GM18951 (cell line): Measurements from ENCODE around the gene TFIP11.

Experiments
- POLR2A ChIP-seq: IDR thresholded peaks from 4 replicates; pipeline ENCODE4 v1.6.1; 2011; ENCODE audit warnings: mild to moderate bottlenecking; ENCODE audit not compliant: insufficient read length, insufficient read depth; ENCODE audit errors: extremely low read depth
- in situ Hi-C: fragments of 300-500 bp; cut with MboI; formaldehyde crosslinking; loops from one replicate; pipeline ENCODE4 v1.12.0; 2022; ENCODE audit warnings: low sequenced_read_pairs, mixed read lengths, inconsistent platforms; ENCODE audit not compliant: unreplicated experiment

TFIP11 gene

DNA sequence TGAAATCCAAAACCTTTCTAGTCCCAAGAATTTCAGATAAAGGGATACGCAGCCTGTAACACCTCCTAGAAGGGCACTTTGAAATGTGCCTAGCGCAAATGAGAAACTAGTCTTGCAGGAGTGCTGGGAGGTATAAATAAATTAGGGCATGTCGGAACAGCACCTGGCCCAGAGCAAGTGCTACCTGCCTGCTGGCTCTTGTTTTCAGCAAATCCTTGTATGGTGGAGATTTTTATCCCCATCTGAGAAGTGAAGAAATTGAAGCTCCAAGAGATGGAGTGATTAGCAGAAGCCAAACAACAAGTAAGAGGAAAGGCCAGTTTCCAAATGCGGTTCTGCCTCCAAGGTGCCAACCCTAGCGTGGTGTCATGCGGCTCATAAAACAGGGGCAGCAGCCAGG lies 36.7 kb upstream of the TFIP11 start:
- no peak for TF ChIP-seq POLR2A
- in situ Hi-C loops, result no loop called here

GRCh38 chr22:26548303-26548702 lies 36.0 kb upstream of the TFIP11 start:
- in situ Hi-C loops, result no loop called here
- TF ChIP-seq POLR2A, result no peak

DNA sequence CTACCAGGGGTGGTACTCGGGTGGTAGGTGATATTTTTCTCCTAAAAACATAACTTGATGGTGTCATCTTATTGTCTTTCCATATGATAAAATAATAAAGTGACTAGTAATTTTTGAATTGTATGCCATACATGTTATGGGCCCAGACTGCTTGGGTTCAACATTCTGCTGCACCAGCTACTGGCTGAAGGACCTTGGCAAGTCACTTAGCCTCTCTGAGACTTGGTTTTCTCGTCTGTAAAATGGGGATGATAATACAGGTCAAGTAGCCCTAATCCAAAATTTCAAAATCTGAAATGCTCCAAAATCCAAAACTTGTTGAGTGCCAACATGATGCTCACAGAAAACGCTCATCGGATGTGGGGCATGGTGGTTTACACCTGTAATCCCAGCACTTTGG lies 35.6 kb upstream of the TFIP11 start:
- in situ Hi-C loops, result no loop called here
- no peak for TF ChIP-seq POLR2A

- in situ Hi-C loops, result no loop called here
- no peak for TF ChIP-seq POLR2A
These were observed 35.2 kb upstream of the TFIP11 start for GRCh38 chr22:26547426-26547825.

GRCh38 chr22:26546282-26546681 lies 34.0 kb upstream of the TFIP11 start:
- TF ChIP-seq POLR2A, result no peak
- in situ Hi-C loops, result no loop called here

DNA sequence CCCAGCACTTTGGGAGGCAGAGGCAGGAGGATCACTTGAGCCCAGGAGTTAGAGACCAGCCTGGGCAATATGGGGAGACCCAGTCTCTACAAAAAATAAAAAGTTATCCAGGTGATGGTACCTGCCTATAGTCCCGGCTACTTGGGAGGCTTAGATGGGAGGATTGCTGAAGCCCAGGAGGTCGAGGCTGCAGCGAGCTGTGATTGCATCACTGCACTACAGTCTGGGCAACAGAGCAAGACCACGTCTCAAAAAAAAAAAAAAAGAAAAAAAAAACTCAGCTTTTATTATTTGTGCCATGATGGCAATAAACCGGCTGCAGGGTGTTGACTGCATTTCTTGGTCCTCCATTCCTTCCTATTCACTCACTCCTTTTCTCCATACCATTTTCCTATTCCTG lies 33.6 kb upstream of the TFIP11 start:
- no peak for TF ChIP-seq POLR2A
- in situ Hi-C loops, result no loop called here

DNA sequence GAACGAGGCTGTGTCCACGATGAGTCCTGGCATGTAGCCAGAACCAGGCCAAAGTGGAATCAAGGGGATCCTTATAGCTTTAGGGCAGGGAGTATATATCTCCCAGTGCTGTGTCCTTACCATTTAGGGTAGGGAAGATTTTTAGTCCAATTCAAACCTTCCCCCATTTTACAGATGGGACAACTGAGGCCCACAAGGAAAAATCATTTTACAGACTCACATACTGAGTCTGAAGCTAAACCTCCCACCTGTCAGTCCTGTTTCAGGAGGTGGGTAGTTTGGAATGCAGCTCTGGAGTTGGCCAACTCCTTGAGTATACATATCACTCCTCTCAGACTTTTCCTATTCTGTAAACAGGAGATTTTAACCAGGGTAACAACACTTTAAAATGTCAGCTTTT lies 33.1 kb upstream of the TFIP11 start:
- in situ Hi-C loops, result no loop called here
- no peak for TF ChIP-seq POLR2A

- no peak for TF ChIP-seq POLR2A
- in situ Hi-C loops, result no loop called here
These were observed 32.2 kb upstream of the TFIP11 start for GRCh38 chr22:26544489-26544888.

GRCh38 chr22:26542831-26543230 lies 30.6 kb upstream of the TFIP11 start:
- no peak for TF ChIP-seq POLR2A
- in situ Hi-C loops, result no loop called here

DNA sequence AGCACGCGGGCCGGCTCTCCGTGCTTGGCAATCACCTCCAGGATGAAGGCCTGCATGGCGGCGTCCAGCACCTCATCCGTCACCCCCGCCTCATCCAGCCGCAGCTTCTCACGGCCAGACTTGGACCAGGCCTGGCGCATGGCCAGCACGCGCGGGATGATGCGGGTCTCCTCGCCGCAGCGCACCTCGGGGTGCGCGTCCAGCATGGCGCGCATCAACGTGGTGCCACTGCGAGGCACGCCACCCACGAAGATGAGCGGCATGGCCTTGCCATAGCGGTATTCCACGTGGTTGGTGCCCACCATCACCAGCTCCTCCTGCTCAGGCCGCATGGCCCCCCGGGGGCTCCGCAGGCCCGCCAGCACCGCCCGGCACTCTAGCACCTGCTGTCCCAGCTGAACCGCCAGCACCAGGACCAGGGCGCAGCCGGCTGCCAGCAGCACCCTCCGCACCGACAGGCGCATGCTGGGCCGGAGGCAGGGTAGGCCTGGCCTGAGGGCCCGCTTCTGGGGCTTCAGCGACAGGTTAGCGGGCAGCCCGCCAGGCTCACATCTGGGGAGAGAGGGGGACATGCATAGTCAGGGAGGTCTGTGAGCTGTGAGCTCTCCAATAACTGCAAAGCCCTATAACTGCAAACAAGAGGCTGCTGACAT lies 29.0 kb upstream of the TFIP11 start:
- no peak for TF ChIP-seq POLR2A
- in situ Hi-C loops, result no loop called here

DNA sequence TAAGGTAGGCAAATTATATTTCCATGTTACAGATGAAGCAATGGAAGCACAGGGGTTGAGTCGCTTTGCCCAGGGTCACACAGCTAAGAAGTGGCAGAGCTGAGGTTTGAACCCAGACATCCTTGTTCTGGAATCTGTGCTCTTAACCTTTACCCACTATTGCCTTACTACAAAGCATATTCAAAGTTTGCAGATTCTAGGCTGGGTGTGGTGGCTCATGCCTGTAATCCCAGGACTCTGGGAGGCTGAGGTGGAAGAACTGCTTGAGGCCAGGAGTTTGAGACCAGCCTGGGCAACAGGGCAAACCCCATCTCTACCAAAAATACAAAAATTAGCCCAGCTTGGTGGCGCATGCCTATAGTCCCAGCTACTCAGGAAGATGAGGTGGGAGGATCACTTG lies 27.8 kb upstream of the TFIP11 start:
- in situ Hi-C loops, result no loop called here
- no peak for TF ChIP-seq POLR2A

GRCh38 chr22:26536762-26537134 lies 24.5 kb upstream of the TFIP11 start:
- in situ Hi-C loops, result no loop called here
- TF ChIP-seq POLR2A, result no peak

- in situ Hi-C loops, result no loop called here
These were observed 23.9 kb upstream of the TFIP11 start for GRCh38 chr22:26536056-26536761.

GRCh38 chr22:26535603-26535908 lies 23.3 kb upstream of the TFIP11 start:
- TF ChIP-seq POLR2A, result no peak
- in situ Hi-C loops, result no loop called here

More at GRCh38 chr22:26536056-26536761, 23.9 kb upstream of the TFIP11 start:
- TF ChIP-seq POLR2A, result no peak
